AG09319 (cell line): Measurements from ENCODE around the gene TBC1D14.
"Not testable (repeated sequence)": the region's sequence is repeated elsewhere in the genome, so short reads cannot be mapped to it uniquely, and the experiment has no call there.

Source experiments
- DNase-seq: peaks from one replicate; pipeline ENCODE4 v3.0.0-alpha.2; 2010; ENCODE audit warnings: low read depth; ENCODE audit errors: extremely low read depth
- CTCF ChIP-seq: IDR thresholded peaks from 2 replicates; pipeline ENCODE4 v1.5.1; 2011; ENCODE audit warnings: low read depth, mild to moderate bottlenecking, inconsistent platforms, low read length, moderate library complexity

The TBC1D14 gene

GRCh38 chr4:6886886-6887285, 22.7 kb upstream of the TBC1D14 start:
- no peak for DNase-seq

DNA sequence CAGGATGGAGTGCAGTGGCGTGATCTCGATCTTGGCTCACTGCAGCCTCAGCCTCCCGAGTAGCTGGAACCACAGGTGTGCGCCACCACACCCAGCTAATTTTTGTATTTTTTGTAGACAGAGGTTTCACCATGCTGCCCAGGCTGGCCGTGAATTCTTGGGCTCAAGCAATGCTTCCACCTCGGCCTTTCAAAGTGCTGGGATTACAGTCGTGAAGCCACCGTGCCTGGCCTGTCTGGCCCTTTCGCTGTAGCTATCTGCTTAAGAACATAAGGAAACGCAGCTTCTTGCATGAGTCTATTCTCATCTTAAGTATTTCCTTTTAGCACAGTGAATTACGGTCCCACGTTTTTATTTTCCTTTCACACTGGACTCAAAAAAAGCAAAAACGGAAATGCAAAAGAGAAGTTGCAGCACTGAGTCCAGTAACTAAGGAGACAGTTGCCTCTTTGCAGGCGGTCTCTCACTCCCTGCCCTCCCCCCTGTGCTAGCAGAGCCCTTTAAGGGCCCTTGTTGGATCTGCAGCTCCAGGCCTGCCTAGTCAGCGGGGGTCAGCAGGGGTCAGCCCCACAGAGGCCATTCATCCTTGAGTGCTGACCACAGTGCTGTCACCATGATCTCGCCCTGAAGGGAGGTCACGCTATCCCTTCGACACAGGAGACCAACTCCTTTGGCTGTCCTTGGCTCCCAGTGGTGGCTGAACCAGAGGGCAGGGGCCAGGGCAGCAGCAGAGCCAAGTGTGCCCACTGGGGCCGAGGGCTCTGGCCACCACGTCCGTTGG, 21.8 kb upstream of the TBC1D14 start:
- TF ChIP-seq CTCF: no peak
- DNase-seq: no peak

More at GRCh38 chr4:6886886-6887285, 22.7 kb upstream of the TBC1D14 start:
- no peak for TF ChIP-seq CTCF

DNA sequence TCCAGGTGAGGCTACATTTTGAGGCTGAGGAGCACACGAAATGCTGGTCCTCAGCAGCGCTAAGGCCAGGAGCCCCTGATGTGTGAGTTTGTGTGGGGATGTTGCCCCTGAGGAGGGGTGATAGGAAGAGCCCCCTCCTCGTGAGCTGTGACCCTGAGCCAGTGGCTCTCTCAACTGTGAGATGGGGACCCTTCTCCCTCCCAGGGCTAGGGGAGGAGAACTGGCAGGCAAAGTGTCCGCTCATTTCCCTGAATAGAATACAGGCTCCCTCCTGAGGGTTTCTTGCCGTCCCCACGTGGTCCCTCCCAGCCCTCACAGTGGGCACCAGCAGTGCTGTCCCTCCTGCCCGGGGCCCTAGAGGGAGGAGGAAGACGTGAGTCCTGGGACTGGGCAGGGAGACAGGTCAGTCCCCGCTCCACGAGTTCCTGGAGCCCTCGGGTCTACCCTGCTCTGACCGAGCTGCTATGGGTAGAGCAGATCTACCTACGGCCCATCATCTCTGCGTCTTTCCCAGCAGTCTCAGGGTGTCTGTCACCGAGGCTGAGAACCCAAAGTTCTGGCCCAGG, 21.0 kb upstream of the TBC1D14 start:
- no peak for TF ChIP-seq CTCF
- DNase-seq: no peak

GRCh38 chr4:6889101-6889735, 20.4 kb upstream of the TBC1D14 start:
- DNase-seq: no peak
- no peak for TF ChIP-seq CTCF

- no peak for DNase-seq
- TF ChIP-seq CTCF: no peak
Measured at GRCh38 chr4:6889736-6890324, 19.8 kb upstream of the TBC1D14 start.

DNA sequence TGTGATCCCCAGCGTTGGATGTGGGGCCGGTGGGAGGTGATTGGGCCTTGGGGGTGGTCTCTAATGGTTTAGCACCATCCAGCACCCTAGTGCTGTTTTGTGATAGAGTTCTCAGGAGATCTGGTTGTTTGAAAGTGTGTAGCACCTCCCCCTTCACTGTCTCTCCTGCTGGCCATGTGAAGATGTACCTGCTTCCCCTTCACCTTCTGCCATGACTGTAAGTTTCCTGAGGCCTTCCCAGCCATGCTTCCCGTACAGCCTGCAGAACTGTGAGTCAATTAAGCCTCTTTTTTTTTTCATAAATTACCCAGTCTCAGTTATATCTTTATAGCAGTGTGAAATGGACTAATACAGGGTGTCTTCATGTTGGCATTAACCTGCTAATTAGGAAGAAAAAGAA, 19.3 kb upstream of the TBC1D14 start:
- TF ChIP-seq CTCF: no peak
- DNase-seq: no peak

DNA sequence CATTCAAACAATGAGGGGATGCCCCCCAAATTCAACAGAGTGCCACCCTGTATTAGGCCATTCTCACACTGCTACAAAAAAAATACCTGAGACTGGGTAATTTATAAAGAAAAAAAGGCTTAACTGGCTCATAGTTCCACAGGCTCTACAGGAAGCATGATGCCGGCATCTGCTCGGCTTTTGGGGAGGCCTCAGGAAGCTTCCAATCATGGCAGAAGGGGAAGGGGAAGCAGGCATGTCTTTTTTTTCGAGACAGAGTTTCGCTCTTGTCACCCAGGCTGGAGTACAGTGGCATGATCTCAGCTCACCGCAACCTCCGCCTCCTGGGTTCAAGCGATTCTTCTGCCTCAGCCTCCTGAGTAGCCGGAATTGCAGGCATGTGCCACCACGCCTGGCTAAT, 18.7 kb upstream of the TBC1D14 start:
- not testable (repeated sequence) for DNase-seq
